Activated CD8-positive, alpha-beta memory T cell treated with anti-CD3 and anti-CD28 coated beads for 36 hours (primary cell): Measurements from ENCODE around the gene SH2D7. TPM values are rescaled to one million over a fixed set of nuclear protein-coding genes. Genes with fewer than 3 reads are reported as not detected.

ENCODE experiments used
- CTCF ChIA-PET: fragments of 350-600 bp; sonication (Branson Sonifier 250); formaldehyde crosslinking; loops from one replicate; lab custom pipeline; 2021; ENCODE audit warnings: antibody characterized with exemption; lab: Charles Lee
- POLR2A ChIA-PET: fragments of 350-600 bp; sonication (Branson Sonifier 250); formaldehyde crosslinking; loops from one replicate; lab custom pipeline; 2021; ENCODE audit warnings: antibody characterized with exemption; lab: Charles Lee
- total RNA-seq, 2 experiments: library from RNA; stranded (reverse); gene quantifications; one replicate each; pipeline ENCODE4 v1.2.3, GENCODE V29; 2021

The SH2D7 gene
- total RNA-seq, 2 experiments from 2014 or later, result not detected

GRCh38 chr15:78056714-78057269 lies 35.6 kb upstream of the SH2D7 start:
- CTCF ChIA-PET, result interaction anchor here (0.7 to 1.4 kb wide), 3 partner anchors 12 to 98 kb away, joined by 3 to 7 read pairs (median 3); no protein-coding TSS in a partner anchor
- POLR2A ChIA-PET, result no interaction called here

GRCh38 chr15:78057803-78058202 lies 34.6 kb upstream of the SH2D7 start:
- POLR2A ChIA-PET, result no interaction called here
- CTCF ChIA-PET, result interaction anchor here (0.9 to 1.1 kb wide), 2 partner anchors 8 to 99 kb away, joined by 3 read pairs; no protein-coding TSS in a partner anchor

GRCh38 chr15:78058401-78058935 lies 33.9 kb upstream of the SH2D7 start:
- POLR2A ChIA-PET, result interaction anchor here (1.4 kb wide), 1 partner anchor 9 kb away, joined by 3 read pairs; no protein-coding TSS in a partner anchor
- CTCF ChIA-PET, result interaction anchor here (0.9 to 1.1 kb wide), 2 partner anchors 9 to 100 kb away, joined by 3 read pairs; no protein-coding TSS in a partner anchor

- POLR2A ChIA-PET, result interaction anchor here (0.6 to 1.4 kb wide), 3 partner anchors 9 to 241 kb away, joined by 3 to 6 read pairs (median 3); partner anchors contain the start of gene SKIC8
These were observed 33.1 kb upstream of the SH2D7 start for GRCh38 chr15:78059110-78059839.

GRCh38 chr15:78060232-78060631 lies 32.1 kb upstream of the SH2D7 start:
- CTCF ChIA-PET, result no interaction called here
- POLR2A ChIA-PET, result interaction anchor here (0.6 to 1.0 kb wide), 2 partner anchors 10 to 240 kb away, joined by 5 to 6 read pairs; partner anchors contain the start of gene SKIC8

More at GRCh38 chr15:78059110-78059839, 33.1 kb upstream of the SH2D7 start:
- CTCF ChIA-PET, result interaction anchor here (0.9 to 1.1 kb wide), 2 partner anchors 9 to 12 kb away, joined by 3 read pairs; no protein-coding TSS in a partner anchor

GRCh38 chr15:78061963-78062427 lies 30.4 kb upstream of the SH2D7 start:
- ChIA-PET POLR2A (no interaction called here), CTCF (interaction anchor here (0.7 to 2.0 kb wide), 4 partner anchors 10 to 46 kb away, joined by 3 to 9 read pairs (median 4); no protein-coding TSS in a partner anchor)

GRCh38 chr15:78063217-78063616 lies 29.1 kb upstream of the SH2D7 start:
- CTCF ChIA-PET, result no interaction called here
- POLR2A ChIA-PET, result interaction anchor here (0.5 kb wide), 1 partner anchor 41 kb away, joined by 3 read pairs; no protein-coding TSS in a partner anchor

- ChIA-PET POLR2A (no interaction called here), CTCF (no interaction called here)
These were observed 28.4 kb upstream of the SH2D7 start for GRCh38 chr15:78063970-78064385.

GRCh38 chr15:78064544-78064943 lies 27.8 kb upstream of the SH2D7 start:
- POLR2A ChIA-PET, result no interaction called here
- CTCF ChIA-PET, result no interaction called here

GRCh38 chr15:78065284-78065872 lies 27.0 kb upstream of the SH2D7 start:
- ChIA-PET POLR2A (interaction anchor here (0.8 kb wide), 1 partner anchor 15 kb away, joined by 3 read pairs; no protein-coding TSS in a partner anchor), CTCF (interaction anchor here (1.2 kb wide), 1 partner anchor 30 kb away, joined by 5 read pairs; no protein-coding TSS in a partner anchor)

GRCh38 chr15:78065973-78066946 lies 26.1 kb upstream of the SH2D7 start:
- ChIA-PET CTCF (interaction anchor here (1.2 kb wide), 1 partner anchor 31 kb away, joined by 5 read pairs; no protein-coding TSS in a partner anchor), POLR2A (interaction anchor here (0.8 kb wide), 1 partner anchor 16 kb away, joined by 3 read pairs; no protein-coding TSS in a partner anchor)

- ChIA-PET CTCF (interaction anchor here (0.7 to 6.5 kb wide), 6 partner anchors 14 to 125 kb away, joined by 3 to 58 read pairs (median 4); no protein-coding TSS in a partner anchor), POLR2A (interaction anchor here (0.6 to 3.8 kb wide), 8 partner anchors 8 to 209 kb away, joined by 3 to 17 read pairs (median 4); partner anchors contain the start of gene TBC1D2B)
These were observed 24.8 kb upstream of the SH2D7 start for GRCh38 chr15:78067328-78068228.

GRCh38 chr15:78069052-78069414 lies 23.3 kb upstream of the SH2D7 start:
- CTCF ChIA-PET, result interaction anchor here (0.8 to 6.5 kb wide), 8 partner anchors 9 to 55 kb away, joined by 3 to 58 read pairs (median 4); no protein-coding TSS in a partner anchor

GRCh38 chr15:78069462-78070029 lies 22.8 kb upstream of the SH2D7 start:
- ChIA-PET POLR2A (interaction anchor here (0.5 to 3.8 kb wide), 7 partner anchors 13 to 325 kb away, joined by 3 to 17 read pairs (median 4); no protein-coding TSS in a partner anchor), CTCF (interaction anchor here (0.7 to 6.5 kb wide), 10 partner anchors 9 to 111 kb away, joined by 3 to 58 read pairs (median 4); no protein-coding TSS in a partner anchor)

More at GRCh38 chr15:78069052-78069414, 23.3 kb upstream of the SH2D7 start:
- POLR2A ChIA-PET, result interaction anchor here (0.5 to 3.8 kb wide), 5 partner anchors 15 to 115 kb away, joined by 3 to 17 read pairs (median 4); no protein-coding TSS in a partner anchor

GRCh38 chr15:78070049-78070700 lies 22.2 kb upstream of the SH2D7 start:
- CTCF ChIA-PET, result interaction anchor here (0.7 to 6.5 kb wide), 8 partner anchors 14 to 111 kb away, joined by 3 to 58 read pairs (median 4); no protein-coding TSS in a partner anchor
- POLR2A ChIA-PET, result interaction anchor here (0.7 to 3.8 kb wide), 7 partner anchors 10 to 325 kb away, joined by 3 to 17 read pairs (median 5); no protein-coding TSS in a partner anchor
